MG63 (cell line): ENCODE results near the gene PIK3R3. TPM values are rescaled to one million over a fixed set of nuclear protein-coding genes. Genes with fewer than 3 reads are reported as not detected.

Experiments used
- DNase-seq: peaks from one replicate; pipeline ENCODE4 v3.0.0-alpha.2; 2020
- H3K27me3 ChIP-seq: fragments of 250-450 bp; sonication (Bioruptor Pico); 2 replicates; pipeline ENCODE4 v1.5.1; 2020; ENCODE audit warnings: mild to moderate bottlenecking, moderate library complexity
- H3K36me3 ChIP-seq: fragments of 250-450 bp; sonication (Bioruptor Pico); 2 replicates; pipeline ENCODE4 v1.5.1; 2020; ENCODE audit warnings: mild to moderate bottlenecking, moderate library complexity
- H3K4me3 ChIP-seq: fragments of 250-450 bp; sonication (Bioruptor Pico); 2 replicates; pipeline ENCODE4 v1.5.1; 2020; ENCODE audit warnings: mild to moderate bottlenecking, moderate library complexity
- H3K9me3 ChIP-seq: fragments of 250-450 bp; sonication (Bioruptor Pico); 2 replicates; pipeline ENCODE4 v1.5.1; 2020; ENCODE audit warnings: mild to moderate bottlenecking, moderate library complexity
- total RNA-seq: library from RNA; depleted of rRNA; stranded (reverse); fragments of >200 nt; shearing (Covaris generic); gene quantifications from 2 replicates; pipeline ENCODE4 v1.2.3, GENCODE V29; 2014; ENCODE audit warnings: low replicate concordance

Gene PIK3R3
- total RNA-seq, 1 experiment from 2014 or later, result 2.5 TPM

- Histone ChIP-seq H3K27me3 (no peaks in the 10 kb centered on the region), H3K4me3 (peak overlapping the region; percentile 97), H3K9me3 (no peaks in the 10 kb centered on the region), H3K36me3 (no peaks in the 10 kb centered on the region; the same call in 1 of the 2 replicates)
- DNase-seq, result peak; percentile 23
Measured at GRCh38 chr1:46131712-46132528, 509 bp downstream of the PIK3R3 start.

GRCh38 chr1:46131093-46131492, 1.3 kb downstream of the PIK3R3 start:
- Histone ChIP-seq H3K9me3 (no peaks in the 10 kb centered on the region), H3K36me3 (no peaks in the 10 kb centered on the region; the same call in 1 of the 2 replicates), H3K27me3 (no peaks in the 10 kb centered on the region), H3K4me3 (peak overlapping the region; percentile 97)
- no peak for DNase-seq

DNA sequence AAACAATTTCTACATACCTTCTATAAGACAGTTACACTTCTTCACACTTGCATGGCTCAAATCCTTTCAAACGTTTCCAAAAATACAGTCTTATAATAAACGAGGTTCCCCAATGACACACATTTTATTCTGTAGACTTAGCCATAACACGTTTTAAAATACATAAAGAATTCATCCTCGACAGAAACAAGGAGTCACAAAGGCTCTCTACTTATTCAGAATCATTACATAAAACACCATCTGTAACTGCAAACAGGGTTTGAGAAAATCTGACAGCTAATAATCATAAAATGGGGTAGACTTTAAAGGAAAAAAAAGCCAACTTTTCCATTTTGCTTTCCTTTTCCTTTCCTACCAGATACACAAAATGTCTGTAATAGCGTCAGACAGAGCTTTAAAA, 1.8 kb downstream of the PIK3R3 start:
- DNase-seq, result no peak

DNA sequence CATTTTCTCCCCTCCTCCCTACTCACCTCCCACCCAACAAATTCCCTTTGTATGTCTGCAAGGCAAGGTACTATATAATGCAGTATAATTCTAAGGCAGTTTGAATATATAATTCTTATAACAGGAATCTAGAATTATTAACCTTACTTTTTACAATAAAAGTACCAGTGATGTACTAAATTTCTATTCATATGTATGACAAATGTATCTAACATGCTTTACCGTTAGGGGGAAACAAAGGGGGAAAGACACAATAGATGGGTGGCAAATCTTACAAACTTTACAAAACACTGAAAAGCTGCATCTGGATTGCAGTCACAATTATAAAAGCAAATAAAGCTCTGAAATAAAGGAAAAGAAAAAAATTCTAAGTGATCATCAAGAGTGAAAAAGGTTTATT, 2.3 kb downstream of the PIK3R3 start:
- Histone ChIP-seq H3K4me3 (peak overlapping the region; percentile 97), H3K27me3 (no peaks in the 10 kb centered on the region)
- DNase-seq, result no peak

More for the DNA sequence above, 1.8 kb downstream of the PIK3R3 start:
- Histone ChIP-seq H3K4me3 (peak overlapping the region; percentile 97), H3K27me3 (no peaks in the 10 kb centered on the region), H3K9me3 (no peaks in the 10 kb centered on the region), H3K36me3 (no peaks in the 10 kb centered on the region; the same call in 1 of the 2 replicates)

DNA sequence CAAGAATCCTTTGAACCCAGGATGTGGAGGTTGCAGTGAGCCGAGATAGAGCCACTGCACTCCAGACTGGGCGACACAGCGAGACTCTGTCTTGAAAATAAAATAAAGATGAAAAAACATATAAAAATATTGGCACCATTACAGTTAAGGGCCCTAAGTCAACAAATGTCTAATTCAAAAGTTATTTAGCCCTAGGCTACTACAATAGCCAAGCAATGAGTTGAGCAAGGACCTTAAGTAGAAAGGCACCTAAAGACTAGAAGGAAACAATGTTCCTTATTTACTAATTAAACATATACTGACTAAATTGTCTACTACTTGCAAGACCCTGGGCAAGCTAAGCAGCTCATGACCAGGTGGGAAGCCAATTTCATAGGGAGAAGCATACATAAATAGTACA, 4.1 kb downstream of the PIK3R3 start:
- H3K4me3 ChIP-seq, result no peak overlapping the region
- H3K9me3 ChIP-seq, result no peaks in the 10 kb centered on the region
- no peaks in the 10 kb centered on the region for H3K27me3 ChIP-seq
- DNase-seq, result no peak
- no peaks in the 10 kb centered on the region; the same call in 1 of the 2 replicates for H3K36me3 ChIP-seq

More for the DNA sequence above, 2.3 kb downstream of the PIK3R3 start:
- H3K9me3 ChIP-seq, result no peaks in the 10 kb centered on the region
- H3K36me3 ChIP-seq, result no peaks in the 10 kb centered on the region; the same call in 1 of the 2 replicates

- H3K36me3 ChIP-seq, result no peaks in the 10 kb centered on the region
- no peak for DNase-seq
- H3K9me3 ChIP-seq, result no peaks in the 10 kb centered on the region
- no peak overlapping the region for H3K4me3 ChIP-seq
- no peaks in the 10 kb centered on the region for H3K27me3 ChIP-seq
Measured at GRCh38 chr1:46118856-46119255, 13.6 kb downstream of the PIK3R3 start.

GRCh38 chr1:46117810-46118494, 14.5 kb downstream of the PIK3R3 start:
- Histone ChIP-seq H3K9me3 (no peaks in the 10 kb centered on the region), H3K4me3 (no peak overlapping the region), H3K36me3 (no peaks in the 10 kb centered on the region), H3K27me3 (no peaks in the 10 kb centered on the region)
- no peak for DNase-seq

- Histone ChIP-seq H3K4me3 (no peak overlapping the region), H3K27me3 (no peaks in the 10 kb centered on the region), H3K36me3 (no peaks in the 10 kb centered on the region), H3K9me3 (no peaks in the 10 kb centered on the region)
- no peak for DNase-seq
Measured at GRCh38 chr1:46114925-46115603, 17.4 kb downstream of the PIK3R3 start.

GRCh38 chr1:46113948-46114347, 18.5 kb downstream of the PIK3R3 start:
- H3K36me3 ChIP-seq, result no peaks in the 10 kb centered on the region
- H3K4me3 ChIP-seq, result no peak overlapping the region
- no peak for DNase-seq
- H3K27me3 ChIP-seq, result no peaks in the 10 kb centered on the region
- H3K9me3 ChIP-seq, result no peaks in the 10 kb centered on the region

GRCh38 chr1:46112108-46112507, 20.3 kb downstream of the PIK3R3 start:
- Histone ChIP-seq H3K4me3 (no peak overlapping the region), H3K36me3 (no peaks in the 10 kb centered on the region), H3K27me3 (no peaks in the 10 kb centered on the region), H3K9me3 (no peaks in the 10 kb centered on the region)
- no peak for DNase-seq

- no peak for DNase-seq
- Histone ChIP-seq H3K4me3 (no peak overlapping the region), H3K9me3 (no peaks in the 10 kb centered on the region), H3K36me3 (no peaks in the 10 kb centered on the region), H3K27me3 (no peaks in the 10 kb centered on the region)
Measured at GRCh38 chr1:46110521-46110920, 21.9 kb downstream of the PIK3R3 start.

GRCh38 chr1:46102769-46103476, 29.5 kb downstream of the PIK3R3 start:
- Histone ChIP-seq H3K36me3 (no peaks in the 10 kb centered on the region), H3K4me3 (no peak overlapping the region), H3K9me3 (peaks cover 2% of the 10 kb centered on the region; the same call in 1 of the 2 replicates), H3K27me3 (no peaks in the 10 kb centered on the region)
- peak; percentile 15 for DNase-seq

- no peaks in the 10 kb centered on the region for H3K36me3 ChIP-seq
- DNase-seq, result no peak
Measured at GRCh38 chr1:46099215-46099614, 33.2 kb downstream of the PIK3R3 start.

GRCh38 chr1:46098027-46098712, 34.3 kb downstream of the PIK3R3 start:
- Histone ChIP-seq H3K9me3 (peaks cover 2% of the 10 kb centered on the region; the same call in 1 of the 2 replicates), H3K4me3 (no peak overlapping the region), H3K36me3 (no peaks in the 10 kb centered on the region), H3K27me3 (no peaks in the 10 kb centered on the region)
- DNase-seq, result no peak

More at GRCh38 chr1:46099215-46099614, 33.2 kb downstream of the PIK3R3 start:
- H3K4me3 ChIP-seq, result no peak overlapping the region
- no peaks in the 10 kb centered on the region for H3K27me3 ChIP-seq
- peaks cover 2% of the 10 kb centered on the region; the same call in 1 of the 2 replicates for H3K9me3 ChIP-seq

GRCh38 chr1:46097149-46097472, 35.3 kb downstream of the PIK3R3 start:
- Histone ChIP-seq H3K4me3 (no peak overlapping the region), H3K27me3 (no peaks in the 10 kb centered on the region), H3K9me3 (peaks cover 2% of the 10 kb centered on the region; the same call in 1 of the 2 replicates), H3K36me3 (no peaks in the 10 kb centered on the region)
- DNase-seq, result no peak
